Transverse colon (tissue), 4 donors: ENCODE measurements around the gene CCS. TPM values are rescaled to one million over a fixed set of nuclear protein-coding genes. Genes with fewer than 3 reads are reported as not detected.

ENCODE experiments used
- DNase-seq: peaks from one replicate; pipeline ENCODE4 v3.0.0-alpha.2; 2019
- H3K27ac ChIP-seq, 4 donors: fragments of 200-600 bp; sonication (generic); 2 replicates each; pipeline ENCODE4 v1.5.1; 2016 to 2018; ENCODE audit warnings: inconsistent platforms in 4 of 4
- H3K27me3 ChIP-seq: fragments of 200-600 bp; sonication (generic); 2 replicates; pipeline ENCODE4 v1.5.1; 2017; ENCODE audit warnings: inconsistent platforms
- H3K36me3 ChIP-seq, 4 donors: fragments of 200-600 bp; sonication (generic); 2 replicates each; pipeline ENCODE4 v1.5.1; 2017 to 2019; ENCODE audit warnings: inconsistent platforms in 4 of 4
- H3K4me1 ChIP-seq, 4 donors: fragments of 200-600 bp; sonication (generic); 2 replicates each; pipeline ENCODE4 v1.5.1; 2017 to 2020; ENCODE audit warnings: inconsistent platforms in 4 of 4
- H3K4me3 ChIP-seq, 4 donors: fragments of 200-600 bp; sonication (generic); 1 replicate in 1 of 4; 2 replicates in 3 of 4; pipeline versions ENCODE4 v1.5.1 to v1.6.1; 2017 to 2019; ENCODE audit warnings: inconsistent platforms in 4 of 4
- H3K9me3 ChIP-seq, 2 donors: fragments of 200-600 bp; sonication (generic); 2 replicates each; pipeline ENCODE4 v1.5.1; 2017 to 2019; ENCODE audit warnings: inconsistent platforms in 2 of 2
- EP300 ChIP-seq: sonication (generic); formaldehyde crosslinking; IDR thresholded peaks from one replicate; pipeline ENCODE4 v1.6.1; 2017; ENCODE audit warnings: antibody characterized with exemption, low read depth
- POLR2A ChIP-seq: fragments of 450-650 bp; IDR thresholded peaks from one replicate; pipeline ENCODE4 v1.6.1; 2016; ENCODE audit warnings: antibody characterized with exemption, mild to moderate bottlenecking, moderate library complexity
- POLR2AphosphoS5 ChIP-seq, 3 donors: sonication (generic); formaldehyde crosslinking; IDR thresholded peaks; one replicate each; pipeline ENCODE4 v1.6.1; 2016; ENCODE audit warnings: antibody characterized with exemption in 3 of 3
- WGBS, 2 donors: methylation state at CpG; one replicate each; pipeline ENCODE4 v1.1.5; 2018; ENCODE audit warnings: low coverage in 1 of 2; 5-methylcytosine and 5-hydroxymethylcytosine counted together
- in situ Hi-C, 4 donors: fragments of 200-750 bp; cut with MboI; loops; one replicate each; pipeline versions ENCODE4 v1.15.0 to v1.15.1; 2017; ENCODE audit warnings: low sequenced_read_pairs in 3 of 4, low pct_ligation_motif_present in 1 of 4, low pct_unique_long_range_greater_than_20kb in 1 of 4
- intact Hi-C: fragments of 100-400 bp; cut with DNase I; formaldehyde crosslinking; loops from one replicate; pipeline ENCODE4 v1.15.1; 2023; ENCODE audit warnings: low total_unique reads
- small RNA-seq, 4 donors: library from RNA; depleted of rRNA; stranded (forward); fragments of <200 nt; gene quantifications; one replicate each; pipeline ENCODE3, GENCODE V24; 2016
- total RNA-seq, 4 donors: library from RNA; depleted of rRNA; stranded (reverse); fragments of >200 nt; gene quantifications; one replicate each; pipeline ENCODE4 v1.1.0, GENCODE V29; 2016
- TF ChIP-seq, protein P1 (sequence below), 5 experiments: fragments of 200-600 bp in 3 of 5; fragments of 450-650 bp in 2 of 5; sonication (generic) in 3 of 5; IDR thresholded peaks; 1 replicate in 2 of 5; 2 replicates in 3 of 5; pipeline ENCODE4 v1.5.1; 2016 to 2017; ENCODE audit warnings: antibody characterized with exemption in 5 of 5, inconsistent platforms in 3 of 5, mild to moderate bottlenecking in 2 of 5, moderate library complexity in 1 of 5

Gene CCS
- total RNA-seq, 4 donors from 2014 or later = 37.4 to 82.0 (median 49.5) TPM

DNA sequence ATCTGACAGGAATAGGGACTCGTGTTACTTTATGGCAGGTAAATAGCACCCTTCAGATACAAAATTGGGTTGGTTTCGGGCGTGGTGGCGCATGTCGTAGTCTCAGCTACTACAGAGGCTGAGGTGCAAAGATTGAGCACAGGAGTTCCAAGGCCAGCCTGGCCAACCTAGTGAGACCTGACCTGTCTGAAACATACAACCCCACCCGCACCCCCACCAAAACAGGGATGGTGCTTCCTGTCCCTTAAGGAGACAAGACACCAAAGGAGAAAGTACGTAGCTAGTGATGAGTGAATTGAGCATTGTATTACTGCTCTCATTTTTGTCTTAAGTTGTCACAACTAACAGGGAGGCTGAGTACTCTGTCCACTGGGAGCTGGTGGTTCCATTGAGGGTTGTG lies 59.7 kb downstream of the CCS start:
- no peak overlapping the region for H3K27ac ChIP-seq
- TF ChIP-seq, protein P1, sequence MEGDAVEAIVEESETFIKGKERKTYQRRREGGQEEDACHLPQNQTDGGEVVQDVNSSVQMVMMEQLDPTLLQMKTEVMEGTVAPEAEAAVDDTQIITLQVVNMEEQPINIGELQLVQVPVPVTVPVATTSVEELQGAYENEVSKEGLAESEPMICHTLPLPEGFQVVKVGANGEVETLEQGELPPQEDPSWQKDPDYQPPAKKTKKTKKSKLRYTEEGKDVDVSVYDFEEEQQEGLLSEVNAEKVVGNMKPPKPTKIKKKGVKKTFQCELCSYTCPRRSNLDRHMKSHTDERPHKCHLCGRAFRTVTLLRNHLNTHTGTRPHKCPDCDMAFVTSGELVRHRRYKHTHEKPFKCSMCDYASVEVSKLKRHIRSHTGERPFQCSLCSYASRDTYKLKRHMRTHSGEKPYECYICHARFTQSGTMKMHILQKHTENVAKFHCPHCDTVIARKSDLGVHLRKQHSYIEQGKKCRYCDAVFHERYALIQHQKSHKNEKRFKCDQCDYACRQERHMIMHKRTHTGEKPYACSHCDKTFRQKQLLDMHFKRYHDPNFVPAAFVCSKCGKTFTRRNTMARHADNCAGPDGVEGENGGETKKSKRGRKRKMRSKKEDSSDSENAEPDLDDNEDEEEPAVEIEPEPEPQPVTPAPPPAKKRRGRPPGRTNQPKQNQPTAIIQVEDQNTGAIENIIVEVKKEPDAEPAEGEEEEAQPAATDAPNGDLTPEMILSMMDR (IDR thresholded peaks at IDR 0.05) = no peak
- no peak for TF ChIP-seq EP300
- no peak for TF ChIP-seq POLR2AphosphoS5 (IDR thresholded peaks at IDR 0.05)
- TF ChIP-seq POLR2A = no peak
- H3K9me3 ChIP-seq = no peaks in the 10 kb centered on the region
- in situ Hi-C loops = no loop called here
- H3K4me1 ChIP-seq = no peaks in the 10 kb centered on the region
- no peak for DNase-seq
- H3K4me3 ChIP-seq = no peak overlapping the region
- 14 to 73% methylated on average over 1 to 7 of the region's 7 CpGs for WGBS, 2 donors
- H3K36me3 ChIP-seq = peaks cover 0 to 29% (median 1%) of the 10 kb centered on the region in 4 donors
- intact Hi-C loops = loop anchor here (2.0 kb wide), 1 partner anchor 24 kb away; no protein-coding TSS in a partner anchor
- H3K27me3 ChIP-seq = no peaks in the 10 kb centered on the region

DNA sequence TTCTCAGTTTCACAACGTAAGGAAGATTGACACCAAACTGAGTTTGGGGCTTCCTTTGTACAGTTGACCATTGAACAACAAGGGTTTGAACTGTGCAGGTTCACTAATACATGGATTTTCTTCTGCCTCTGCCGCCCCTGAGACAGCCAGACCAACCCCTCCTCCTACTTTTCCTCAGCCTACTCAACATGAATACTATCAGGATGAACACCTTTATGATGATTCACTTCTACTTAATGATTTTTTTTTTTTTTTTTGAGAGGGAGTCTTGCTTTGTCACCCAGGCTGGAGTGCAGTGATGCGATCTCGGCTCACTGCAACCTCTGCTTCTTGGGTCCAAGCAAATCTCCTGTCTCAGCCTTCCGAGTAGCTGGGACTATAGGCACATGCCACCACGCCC lies 60.1 kb downstream of the CCS start:
- no peaks in the 10 kb centered on the region for H3K27me3 ChIP-seq
- WGBS, 2 donors = 90 to 100% methylated on average over 2 to 6 of the region's 6 CpGs
- H3K36me3 ChIP-seq = peaks cover 0 to 27% (median 1%) of the 10 kb centered on the region in 4 donors
- in situ Hi-C loops (no loop called here), intact Hi-C loops (loop anchor here (2.0 kb wide), 1 partner anchor 24 kb away; no protein-coding TSS in a partner anchor)
- no peak overlapping the region for H3K4me3 ChIP-seq
- H3K9me3 ChIP-seq = no peaks in the 10 kb centered on the region
- no peaks in the 10 kb centered on the region for H3K4me1 ChIP-seq
- H3K27ac ChIP-seq = no peak overlapping the region
- TF ChIP-seq EP300 (no peak), POLR2A (no peak), POLR2AphosphoS5 (IDR thresholded peaks at IDR 0.05) (no peak)
- TF ChIP-seq, protein P1 (IDR thresholded peaks at IDR 0.05) = no peak
- no peak for DNase-seq

Small RNA genes lying within 50 kb of the gene (small RNA-seq; reads per million reads assigned to genes)
- gene RNU4-39P = 0 reads per million in 4 donors

Other genes starting within 250 kb of the CCS start
- gene BRMS1, start 248.1 kb upstream of the CCS start, total RNA-seq = 100 to 1,000 TPM in 1 of 4 donors, 10 to 100 TPM in 3; 34.0 to 178 (median 63.1) TPM
- gene B4GAT1, start 245.6 kb upstream of the CCS start, total RNA-seq = 10 to 100 TPM; 21.8 to 31.8 (median 23.6) TPM
- 10 to 100 TPM in 3 of 4 donors, 1 to 10 TPM in 1; 7.5 to 32.4 (median 14.4) TPM for gene SLC29A2, start 221.4 kb upstream of the CCS start, total RNA-seq
- under 1 TPM in 1 of 4 donors, not detected in 3; 0.16 TPM for gene NPAS4, start 172.2 kb upstream of the CCS start, total RNA-seq
- gene MRPL11, start 154.3 kb upstream of the CCS start, total RNA-seq = 100 to 1,000 TPM in 1 of 4 donors, 10 to 100 TPM in 3; 39.6 to 127 (median 43.5) TPM
- 10 to 100 TPM in 1 of 4 donors, 1 to 10 TPM in 3; 1.2 to 14.2 (median 7.8) TPM for gene PELI3, start 126.3 kb upstream of the CCS start, total RNA-seq
- 100 to 1,000 TPM in 1 of 4 donors, 10 to 100 TPM in 3; 32.8 to 116 (median 53.4) TPM for gene DPP3, start 112.8 kb upstream of the CCS start, total RNA-seq
- 100 to 1,000 TPM in 1 of 4 donors, 10 to 100 TPM in 3; 33.3 to 146 (median 56.0) TPM for gene BBS1, start 82.5 kb upstream of the CCS start, total RNA-seq
- gene ZDHHC24, start 47.1 kb upstream of the CCS start, total RNA-seq = 10 to 100 TPM; 12.1 to 34.4 (median 13.8) TPM
- not detected for gene ACTN3, start 46.3 kb upstream of the CCS start, total RNA-seq
- 10 to 100 TPM; 23.5 to 80.6 (median 39.0) TPM for gene CTSF, start 24.6 kb upstream of the CCS start, total RNA-seq
- gene CCDC87, start 122 bp upstream of the CCS start, total RNA-seq = under 1 TPM in 2 of 4 donors, not detected in 2; 0.32 to 0.96 TPM
- 10 to 100 TPM; 13.8 to 70.1 (median 47.0) TPM for gene RBM14, start 23.4 kb downstream of the CCS start, total RNA-seq
- 100 to 1,000 TPM in 1 of 4 donors, 10 to 100 TPM in 3; 66.5 to 193 (median 68.8) TPM for gene RBM4, start 45.5 kb downstream of the CCS start, total RNA-seq
- gene RBM4B, start 84.7 kb downstream of the CCS start, total RNA-seq = 10 to 100 TPM; 14.2 to 22.1 (median 15.5) TPM
- gene SPTBN2, start 136.0 kb downstream of the CCS start, total RNA-seq = 1 to 10 TPM in 3 of 4 donors, under 1 TPM in 1; 0.75 to 2.2 (median 1.6) TPM